ENCODE data around the gene GOLGA8H.
"Not testable (repeated sequence)": the region's sequence is repeated elsewhere in the genome, so short reads cannot be mapped to it uniquely, and the experiment has no call there.

The GOLGA8H gene, protein sequence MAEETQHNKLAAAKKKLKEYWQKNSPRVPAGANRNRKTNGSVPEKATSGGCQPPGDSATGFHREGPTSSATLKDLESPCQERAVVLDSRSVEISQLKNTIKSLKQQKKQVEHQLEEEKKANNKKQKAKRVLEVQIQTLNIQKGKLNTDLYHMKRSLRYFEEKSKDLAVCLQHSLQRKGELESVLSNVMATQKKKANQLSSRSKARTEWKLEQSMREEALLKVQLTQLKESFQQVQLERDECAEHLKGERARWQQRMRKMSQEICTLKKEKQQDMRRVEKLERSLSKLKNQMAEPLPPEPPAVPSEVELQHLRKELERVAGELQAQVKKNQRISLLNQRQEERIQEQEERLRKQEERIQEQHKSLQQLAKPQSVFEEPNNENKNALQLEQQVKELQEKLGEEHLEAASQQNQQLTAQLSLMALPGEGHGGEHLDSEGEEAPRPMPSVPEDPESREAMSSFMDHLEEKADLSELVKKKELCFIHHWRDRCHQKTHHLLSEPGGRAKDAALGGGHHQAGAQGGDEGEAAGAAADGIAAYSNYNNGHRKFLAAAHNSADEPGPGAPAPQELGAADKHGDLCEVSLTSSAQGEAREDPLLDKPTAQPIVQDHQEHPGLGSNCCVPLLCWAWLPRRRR

DNA sequence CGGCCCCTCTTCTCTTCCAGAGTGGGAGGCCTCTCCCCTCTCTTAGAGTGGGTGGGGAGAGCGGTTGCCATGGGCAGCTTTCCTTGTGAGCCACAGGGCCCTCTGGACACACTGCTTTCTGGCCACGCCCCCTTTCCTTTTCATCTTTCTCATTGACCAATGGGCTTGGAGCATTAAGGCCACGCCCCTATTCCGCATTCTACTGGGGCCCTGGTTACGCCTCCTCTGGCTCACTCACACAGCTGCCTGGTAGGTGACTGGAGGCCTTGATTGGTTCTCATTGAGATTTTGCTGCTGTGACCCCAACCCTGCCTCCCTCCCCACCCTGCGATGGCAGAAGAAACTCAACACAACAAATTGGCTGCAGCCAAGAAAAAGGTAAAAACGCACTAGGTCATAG is at the start of gene GOLGA8H:
Gene GOLGA8H, plus strand, starts transcription at position 233 of the 400 bp plus-strand sequence. Its CDS starts 98 bp downstream, at position 331.
- DNase-seq, result not testable (repeated sequence)

DNA sequence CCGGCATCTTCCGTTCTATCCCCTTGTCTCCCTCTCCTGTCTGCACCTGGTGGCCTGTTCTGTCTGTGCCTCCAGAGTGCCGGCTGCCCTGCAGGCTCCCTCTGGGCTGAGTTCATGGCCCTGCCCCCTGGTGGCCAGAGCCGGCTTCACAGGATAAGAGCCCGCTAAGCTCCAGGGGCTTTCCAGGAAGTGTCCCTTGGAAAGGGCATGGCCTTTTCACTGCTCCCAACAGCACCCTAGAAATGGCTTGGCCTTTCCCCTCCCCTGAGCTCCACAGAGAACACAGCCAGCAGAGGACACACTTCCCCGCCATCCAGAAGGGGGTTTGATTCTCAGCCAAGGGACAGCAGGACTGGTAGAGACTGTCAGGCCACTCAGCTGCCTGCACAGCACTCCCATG is 36.9 kb upstream of the GOLGA8H start:
- DNase-seq, result not testable (repeated sequence)

DNA sequence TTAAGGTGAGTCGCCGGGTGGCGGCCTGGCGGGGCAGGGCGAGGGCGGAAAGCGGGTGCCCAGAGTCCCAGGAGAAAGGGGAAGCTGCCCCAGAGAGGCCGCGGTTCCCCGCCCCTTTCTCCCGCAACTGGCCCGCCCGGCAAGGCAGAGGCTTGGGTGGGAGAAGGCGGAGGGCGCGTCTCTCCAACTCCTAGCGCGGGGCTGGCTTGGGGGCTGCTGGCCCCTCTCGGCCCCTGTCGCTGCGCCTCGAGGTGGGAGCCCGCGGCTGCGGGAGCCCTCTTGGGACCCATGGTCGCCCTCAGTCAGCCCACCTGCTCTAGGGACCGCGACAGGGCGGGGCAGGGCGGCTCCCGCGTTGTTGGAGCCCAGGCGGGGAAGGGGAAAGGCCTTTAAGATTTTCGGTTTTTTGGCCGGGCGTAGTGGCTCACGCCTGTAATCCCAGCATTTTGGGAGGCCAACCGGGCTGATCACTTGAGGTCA is 30.8 kb upstream of the GOLGA8H start:
- not testable (repeated sequence) for DNase-seq

DNA sequence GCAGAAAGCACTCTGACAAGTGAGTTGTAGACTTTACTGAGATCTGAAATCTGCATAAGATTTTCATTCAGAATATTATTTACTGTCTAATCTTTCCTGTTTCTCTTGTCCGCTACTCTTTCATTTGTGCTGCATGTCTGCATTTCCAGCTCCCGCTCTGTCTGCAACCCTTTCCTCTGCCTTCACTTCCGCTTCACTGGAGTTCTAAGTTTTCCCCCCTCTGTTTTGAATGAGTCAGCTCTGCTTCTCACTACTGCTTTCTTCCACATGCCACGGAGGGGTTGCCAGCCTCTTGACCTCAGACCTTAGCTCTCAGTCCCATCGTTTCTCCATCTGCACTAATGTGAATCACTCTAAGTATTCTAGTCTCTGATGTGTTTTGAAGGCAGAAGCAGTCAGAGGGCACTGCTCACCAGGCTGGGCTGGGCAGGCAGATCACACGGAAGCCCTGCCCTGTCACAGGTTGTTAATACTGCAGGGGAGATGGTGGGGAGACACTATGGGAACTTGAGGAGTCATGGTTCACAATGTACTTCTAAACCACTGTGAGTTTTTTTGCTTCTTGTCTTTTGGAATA is 24.3 kb upstream of the GOLGA8H start:
- not testable (repeated sequence) for DNase-seq

DNA sequence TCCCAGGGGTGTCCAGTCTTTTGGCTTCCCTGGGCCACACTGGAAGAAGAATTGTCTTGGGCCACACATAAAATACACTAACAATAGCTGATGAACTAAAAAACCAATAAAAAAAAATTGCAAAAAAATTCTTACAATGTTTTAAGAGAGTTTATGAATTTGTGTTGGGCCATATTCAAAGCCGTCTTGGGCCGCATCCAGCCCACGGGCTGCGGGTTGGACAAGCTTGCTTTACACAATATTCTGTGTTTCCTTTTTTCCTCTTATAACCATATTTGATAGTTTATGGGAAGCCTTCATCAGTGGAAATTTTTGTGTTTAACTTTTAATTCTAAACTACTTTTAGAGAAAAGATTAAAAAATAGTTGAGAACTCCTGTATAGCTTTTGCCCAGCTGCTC is 23.1 kb upstream of the GOLGA8H start:
- DNase-seq, result not testable (repeated sequence)

DNA sequence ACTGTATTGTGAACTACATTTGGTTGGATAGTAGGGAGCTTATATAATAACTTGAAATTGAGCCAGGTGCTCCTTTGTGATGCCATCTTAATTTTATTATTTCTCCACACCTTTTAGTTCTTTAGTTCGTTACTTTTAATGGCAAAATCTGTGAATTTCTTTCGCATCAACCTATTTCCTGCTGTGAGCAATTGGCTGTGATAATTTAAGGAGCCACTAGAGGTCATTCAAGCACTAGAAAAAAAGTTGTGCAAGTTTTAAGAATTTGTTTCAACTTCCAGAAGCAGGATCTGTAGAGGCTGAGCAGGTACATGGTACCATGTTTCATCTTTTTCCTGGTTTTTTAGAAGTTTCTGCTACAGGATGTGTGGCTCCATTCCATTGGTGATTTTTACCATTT is 4.9 kb upstream of the GOLGA8H start:
- DNase-seq, result not testable (repeated sequence)

DNA sequence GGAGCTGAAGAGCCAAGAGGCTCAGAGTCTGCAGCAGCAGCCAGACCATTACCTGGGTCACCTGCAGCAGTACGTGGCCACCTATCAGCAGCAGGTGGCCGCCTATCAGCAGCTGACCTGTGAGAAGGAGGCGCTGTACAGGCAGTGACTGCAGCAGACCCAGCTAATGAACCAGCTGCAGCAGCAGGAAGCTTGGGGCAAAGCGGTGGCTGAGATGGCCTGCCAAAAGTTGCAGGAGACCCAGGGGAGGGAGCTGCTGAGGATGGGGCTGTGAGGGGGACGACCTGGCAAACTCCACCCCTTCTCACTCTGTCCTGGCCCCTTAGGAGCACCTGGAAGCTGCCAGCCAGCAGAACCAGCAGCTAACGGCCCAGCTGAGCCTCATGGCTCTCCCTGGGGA is 8.4 kb downstream of the GOLGA8H start:
- not testable (repeated sequence) for DNase-seq

DNA sequence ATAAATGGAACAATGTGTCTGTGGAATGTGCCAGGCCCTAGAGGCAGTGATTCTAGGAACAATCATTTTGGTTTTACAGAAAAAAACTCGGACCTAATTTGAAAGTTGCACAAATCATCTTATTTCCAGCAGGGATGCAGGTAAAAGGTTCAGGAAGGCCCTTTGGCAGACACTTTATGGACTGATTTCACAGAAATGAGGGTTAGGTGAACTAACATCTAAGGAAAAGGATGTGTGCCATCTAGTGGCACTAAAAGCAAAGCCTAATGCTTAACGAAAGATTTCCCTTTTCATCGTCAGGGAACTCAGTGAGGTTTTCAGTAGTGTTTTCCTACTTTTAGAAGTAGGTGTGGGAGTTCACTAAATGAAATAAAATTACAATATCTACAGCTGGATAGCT is 17.5 kb downstream of the GOLGA8H start:
- DNase-seq, result not testable (repeated sequence)

DNA sequence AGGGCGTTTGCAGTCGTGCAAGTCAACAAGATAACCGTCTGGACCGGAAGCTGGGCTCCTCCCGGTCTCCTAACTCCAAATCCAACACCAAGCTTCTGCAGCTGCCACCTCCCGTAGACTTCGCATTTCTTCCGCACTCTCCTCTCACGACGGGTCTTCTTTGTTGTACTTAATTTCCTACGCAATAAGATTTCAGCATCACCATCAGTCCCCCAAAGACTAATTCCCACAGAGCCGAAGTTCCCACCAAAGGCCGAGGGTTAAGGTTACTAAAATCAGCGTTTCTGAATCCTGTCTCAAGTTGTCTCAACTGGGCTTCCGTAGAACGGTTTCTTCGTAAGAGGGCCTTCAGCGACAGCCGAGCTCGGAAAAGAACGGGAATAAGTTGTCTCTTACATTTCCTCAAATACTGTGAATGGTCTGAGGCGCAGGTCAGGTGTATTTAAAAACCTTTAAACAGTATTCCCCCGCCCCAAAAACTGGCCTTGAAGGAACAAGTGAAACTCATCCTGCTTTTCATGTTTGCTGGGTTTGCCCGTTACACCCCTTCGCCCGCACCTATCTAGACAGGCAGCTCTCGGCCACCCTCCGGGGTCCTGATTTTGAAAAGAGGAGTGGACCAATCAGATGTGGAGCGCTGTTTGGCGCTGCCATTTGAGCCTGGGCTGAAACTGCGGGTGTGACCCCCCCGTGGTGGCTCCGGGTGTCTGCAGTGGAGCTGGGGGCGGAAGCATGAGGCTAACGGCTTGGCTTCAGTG is 21.8 kb downstream of the GOLGA8H start, which contains the start of gene ARHGAP11B:
Gene ARHGAP11B, plus strand, starts transcription at position 693 of the 758 bp plus-strand sequence.
- DNase-seq, result not testable (repeated sequence)

DNA sequence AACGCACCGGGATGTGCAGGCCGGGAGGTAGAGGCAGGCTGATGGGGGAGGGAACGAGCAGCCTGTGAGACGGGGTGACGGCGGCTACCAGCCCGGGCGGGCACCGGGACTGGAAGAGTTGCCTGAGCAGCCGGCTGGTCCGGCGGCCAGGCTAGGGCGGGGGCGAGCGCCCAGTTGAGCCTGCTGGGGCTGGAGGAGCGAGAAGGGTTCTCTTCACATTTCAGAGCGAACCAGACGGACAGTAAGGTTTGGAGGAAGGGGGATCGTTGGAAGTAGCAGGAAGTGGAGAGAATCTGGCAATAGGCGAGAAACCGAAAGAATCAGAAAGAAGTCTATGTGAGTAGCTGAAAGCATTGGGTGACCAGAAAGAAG is 22.4 kb downstream of the GOLGA8H start:
- not testable (repeated sequence) for DNase-seq

DNA sequence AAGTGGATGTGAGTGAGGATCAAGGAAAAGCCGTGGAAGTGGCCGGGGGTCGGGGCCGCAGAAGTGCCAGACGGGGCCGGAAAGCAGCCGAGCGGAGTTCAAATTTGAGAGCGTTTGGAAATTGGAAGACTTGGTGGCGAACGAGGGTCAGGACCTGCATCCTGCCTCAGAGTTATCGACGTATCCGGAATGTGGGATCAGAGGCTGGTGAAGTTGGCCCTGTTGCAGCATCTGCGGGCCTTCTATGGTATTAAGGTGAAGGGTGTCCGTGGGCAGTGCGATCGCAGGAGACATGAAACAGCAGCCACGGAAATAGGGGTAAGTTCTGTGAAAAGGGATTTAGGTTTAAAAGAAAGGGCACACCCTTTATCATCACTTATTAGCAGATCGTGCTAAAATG is 22.8 kb downstream of the GOLGA8H start:
- not testable (repeated sequence) for DNase-seq

DNA sequence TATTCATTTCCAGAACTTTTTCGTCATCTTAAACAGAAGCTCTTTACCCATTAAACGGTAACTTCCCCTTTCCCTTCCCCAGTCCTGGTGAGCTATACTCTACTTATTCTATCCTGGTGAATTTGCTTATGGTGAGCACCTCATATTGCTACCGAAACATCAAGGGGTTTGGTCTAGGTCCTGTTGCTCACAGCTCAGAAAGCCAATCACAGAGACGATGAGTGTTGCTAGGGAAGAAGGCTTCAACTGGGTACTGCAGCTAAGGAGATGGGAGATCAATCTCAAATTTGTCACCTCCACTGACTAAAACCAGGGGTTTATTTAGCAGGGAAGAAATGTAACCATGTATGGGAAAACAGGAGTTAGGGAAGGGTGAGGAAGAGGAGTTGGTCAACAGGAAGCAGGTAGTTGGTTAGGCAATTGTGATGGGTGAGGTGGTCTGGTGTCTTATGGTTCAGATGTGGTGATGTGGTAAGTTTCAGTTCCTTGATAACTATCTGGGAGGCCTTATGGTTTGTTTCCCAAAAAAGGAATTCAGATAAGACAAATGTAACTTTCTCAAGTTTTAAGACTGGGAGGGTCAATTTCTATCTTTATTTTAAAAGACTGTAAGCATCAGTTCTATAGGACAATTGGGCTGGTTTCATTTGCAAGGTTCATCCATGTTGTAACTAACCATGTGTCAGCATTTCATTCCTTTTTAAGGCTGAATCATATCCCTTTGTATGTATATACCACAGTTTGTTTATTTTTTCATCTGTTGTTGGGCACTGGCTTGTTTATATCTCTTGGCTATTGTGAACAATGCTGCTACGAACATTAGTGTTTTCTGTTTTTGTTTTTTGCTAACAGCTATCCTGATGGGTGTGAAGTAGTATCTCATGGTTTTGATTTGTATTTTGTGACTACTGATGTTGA is 46.4 kb downstream of the GOLGA8H start:
- DNase-seq, result no peak

DNA sequence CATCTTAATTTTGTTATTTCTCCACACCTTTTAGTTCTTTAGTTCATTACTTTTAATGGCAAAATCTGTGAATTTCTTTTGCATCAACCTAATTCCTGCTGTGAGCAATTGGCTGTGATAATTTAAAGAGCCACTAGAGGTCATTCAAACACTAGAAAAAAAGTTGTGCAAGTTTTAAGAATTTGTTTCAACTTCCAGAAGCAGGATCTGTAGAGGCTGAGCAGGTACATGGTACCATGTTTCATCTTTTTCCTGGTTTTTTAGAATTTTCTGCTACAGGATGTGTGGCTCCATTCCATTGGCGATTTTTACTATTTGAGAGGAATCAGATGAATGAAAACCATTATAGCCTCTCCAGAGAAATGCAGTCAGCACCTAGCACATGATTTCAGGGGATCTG is 57.3 kb downstream of the GOLGA8H start:
- peak; percentile 38 for DNase-seq

Data from DMS53 (cell line).